AG08395 (cell line): ENCODE data around the gene FMC1.
"Not testable (repeated sequence)": the region's sequence is repeated elsewhere in the genome, so short reads cannot be mapped to it uniquely, and the experiment has no call there.

ENCODE experiments used
- DNase-seq: peaks from one replicate; pipeline ENCODE4 v3.0.0; 2012; ENCODE audit warnings: mixed read lengths, low spot score

The FMC1 gene

GRCh38 chr7:139340037-139340807 is 915 bp upstream of the FMC1 start:
- peak; percentile 97 for DNase-seq

GRCh38 chr7:139340808-139341057 is 404 bp upstream of the FMC1 start:
- no peak for DNase-seq

GRCh38 chr7:139341776-139342226 is 664 bp downstream of the FMC1 start:
- no peak for DNase-seq

GRCh38 chr7:139345042-139345441 is 3.9 kb downstream of the FMC1 start:
- no peak for DNase-seq

GRCh38 chr7:139351027-139351426 is 9.9 kb downstream of the FMC1 start:
- no peak for DNase-seq

- DNase-seq: no peak
These were observed 13.6 kb downstream of the FMC1 start for GRCh38 chr7:139354729-139355128.

- DNase-seq: no peak
These were observed 14.2 kb downstream of the FMC1 start for GRCh38 chr7:139355320-139355719.

- not testable (repeated sequence) for DNase-seq
These were observed 16.8 kb downstream of the FMC1 start for GRCh38 chr7:139357729-139358506.

GRCh38 chr7:139358541-139359365 is 17.6 kb downstream of the FMC1 start:
- DNase-seq: no peak

- DNase-seq: peak; percentile 97
These were observed 18.5 kb downstream of the FMC1 start, which contains the start of gene LUC7L2 for GRCh38 chr7:139359366-139360209. TSS of gene LUC7L2 (plus strand) at chr7:139359894. CDS start at chr7:139360262, 368 bp downstream.

- DNase-seq: peak; percentile 98
These were observed 19.2 kb downstream of the FMC1 start for GRCh38 chr7:139360210-139360947.

- no peak for DNase-seq
These were observed 19.8 kb downstream of the FMC1 start for GRCh38 chr7:139360948-139361307.

- DNase-seq: no peak
These were observed 20.4 kb downstream of the FMC1 start for GRCh38 chr7:139361523-139361922.

GRCh38 chr7:139362302-139362701 is 21.2 kb downstream of the FMC1 start:
- no peak for DNase-seq

GRCh38 chr7:139362981-139363380 is 21.8 kb downstream of the FMC1 start:
- no peak for DNase-seq

- DNase-seq: no peak
These were observed 24.2 kb downstream of the FMC1 start for GRCh38 chr7:139365336-139365735.

- no peak for DNase-seq
These were observed 25.3 kb downstream of the FMC1 start for GRCh38 chr7:139366400-139366799.

GRCh38 chr7:139367438-139368155 is 26.5 kb downstream of the FMC1 start:
- DNase-seq: no peak

- no peak for DNase-seq
These were observed 29.3 kb downstream of the FMC1 start for GRCh38 chr7:139370301-139370942.

GRCh38 chr7:139370943-139371313 is 29.8 kb downstream of the FMC1 start:
- no peak for DNase-seq
